Astrocyte (in vitro differentiated cells and primary cell): ENCODE data around the gene GLIS2.

Experiments used
- CTCF ChIP-seq: IDR thresholded peaks from 2 replicates; pipeline ENCODE4 v1.5.1; 2011; ENCODE audit warnings: low read depth, mild to moderate bottlenecking, inconsistent platforms, low read length, moderate library complexity; ENCODE audit not compliant: insufficient read depth
- EZH2 ChIP-seq: IDR thresholded peaks from 2 replicates; pipeline ENCODE4 v1.6.1; 2012; ENCODE audit warnings: mild to moderate bottlenecking, low read length, inconsistent platforms; ENCODE audit not compliant: insufficient read depth

- TF ChIP-seq CTCF = peak; percentile 35
- TF ChIP-seq EZH2 = no peak
These were observed 2.0 kb upstream of the GLIS2 start for GRCh38 chr16:4313563-4314531.
